CD4-positive, alpha-beta T cell treated with Interleukin-12 subunit alpha and Interleukin-12 subunit beta, for 1 hour (primary cell): Measurements from ENCODE around the gene LYPD3.

Experiments used
- DNase-seq: peaks from one replicate; pipeline ENCODE4 v3.0.0-alpha.2; 2020

LYPD3 gene

GRCh38 chr19:43430142-43430710, 35.2 kb downstream of the LYPD3 start:
- DNase-seq = no peak

GRCh38 chr19:43429395-43429794, 36.0 kb downstream of the LYPD3 start:
- DNase-seq = no peak

- DNase-seq = no peak
These were observed 39.6 kb downstream of the LYPD3 start for GRCh38 chr19:43425567-43426392.

- DNase-seq = no peak
These were observed 41.6 kb downstream of the LYPD3 start for GRCh38 chr19:43423779-43424178.

- no peak for DNase-seq
These were observed 42.7 kb downstream of the LYPD3 start for GRCh38 chr19:43422689-43423066.

- no peak for DNase-seq
These were observed 43.3 kb downstream of the LYPD3 start for GRCh38 chr19:43422000-43422688.

- DNase-seq = no peak
These were observed 44.5 kb downstream of the LYPD3 start for GRCh38 chr19:43420954-43421353.

GRCh38 chr19:43416951-43417623, 48.3 kb downstream of the LYPD3 start:
- DNase-seq = no peak

GRCh38 chr19:43414554-43414953, 50.9 kb downstream of the LYPD3 start, which contains the start of gene TEX101:
Gene TEX101, plus strand, starts transcription at chr19:43414890. Its CDS starts 1,030 bp downstream, at chr19:43415920.
- no peak for DNase-seq

GRCh38 chr19:43412441-43412840, 53.0 kb downstream of the LYPD3 start:
- DNase-seq = no peak
